Measurements from ENCODE around the gene CAPZB.

Gene CAPZB

GRCh38 chr1:19311931-19312781 lies 173.2 kb downstream of the CAPZB start, which contains the start of the genes AKR7A2 and SLC66A1:
TSS of gene AKR7A2 (minus strand) at chr1:19312144. CDS start at chr1:19312124, 20 bp downstream.
TSS of gene SLC66A1 (plus strand) at chr1:19312326. CDS start at chr1:19317678, 5,352 bp downstream.
- H2AFZ ChIP-seq (ENCODE audit: low read length) = peak within 1 kb of the TSS; percentile 95

GRCh38 chr1:19311503-19311930 lies 173.8 kb downstream of the CAPZB start:
- DNase-seq = no peak
- H3K4me3 ChIP-seq (ENCODE audit: low read length) = peak overlapping the region; percentile 94
- no peaks in the 10 kb centered on the region for H3F3A ChIP-seq (ENCODE audit: insufficient read depth, low read length)
- peak overlapping the region; percentile 98 for H3K4me2 ChIP-seq (ENCODE audit: low read depth, low read length)
- no peaks in the 10 kb centered on the region for H4K20me1 ChIP-seq (ENCODE audit: insufficient read depth, low read length)
- peak overlapping the region; percentile 89 for H3K9ac ChIP-seq (ENCODE audit: low read length)
- H3K9me2 ChIP-seq (replicated peaks; ENCODE audit: insufficient read depth, low read length) = no peaks in the 10 kb centered on the region
- H3K79me2 ChIP-seq (ENCODE audit: low read length) = peaks cover 16% of the 10 kb centered on the region
- H3K27ac ChIP-seq (ENCODE audit: low read length) = no peak overlapping the region
- no peaks in the 10 kb centered on the region for H3K9me3 ChIP-seq (replicated peaks; ENCODE audit: insufficient read depth, low read length)
- peaks cover 15% of the 10 kb centered on the region; the same call in 1 of the 2 replicates for H3K4me1 ChIP-seq (ENCODE audit: low read length)
- H2AFZ ChIP-seq (ENCODE audit: low read length) = peak overlapping the region; percentile 86
- H3K36me3 ChIP-seq (replicated peaks; ENCODE audit: insufficient read depth, low read length) = no peaks in the 10 kb centered on the region
- no peaks in the 10 kb centered on the region for H3K27me3 ChIP-seq (replicated peaks; ENCODE audit: insufficient read depth, low read length)
- no peak for TF ChIP-seq EZH2phosphoT487 (IDR thresholded peaks at IDR 0.05; ENCODE audit: low read length)
- no peak for TF ChIP-seq CTCF (IDR thresholded peaks at IDR 0.05; ENCODE audit: low read length)
- no peak for TF ChIP-seq EZH2 (optimal IDR thresholded peaks at IDR 0.05; ENCODE audit: low read depth, low read length)

More at GRCh38 chr1:19311931-19312781, 173.2 kb downstream of the CAPZB start, which contains the start of the genes AKR7A2 and SLC66A1:
- H3K9me3 ChIP-seq (replicated peaks; ENCODE audit: insufficient read depth, low read length) = no peaks in the 10 kb centered on the region
- peak within 1 kb of the TSS; percentile 94 for H3K9ac ChIP-seq (ENCODE audit: low read length)
- no peak within 1 kb of the TSS for H3K27ac ChIP-seq (ENCODE audit: low read length)
- H4K20me1 ChIP-seq (ENCODE audit: insufficient read depth, low read length) = no peaks in the 10 kb centered on the region
- no peaks in the 10 kb centered on the region for H3F3A ChIP-seq (ENCODE audit: insufficient read depth, low read length)
- TF ChIP-seq CTCF (IDR thresholded peaks at IDR 0.05; ENCODE audit: low read length) = no peak
- no peak for TF ChIP-seq EZH2phosphoT487 (IDR thresholded peaks at IDR 0.05; ENCODE audit: low read length)
- no peak for TF ChIP-seq EZH2 (optimal IDR thresholded peaks at IDR 0.05; ENCODE audit: low read depth, low read length)
- DNase-seq = peak; percentile 95
- H3K27me3 ChIP-seq (replicated peaks; ENCODE audit: insufficient read depth, low read length) = no peaks in the 10 kb centered on the region
- peaks cover 15% of the 10 kb centered on the region; the same call in 1 of the 2 replicates for H3K4me1 ChIP-seq (ENCODE audit: low read length)
- no peaks in the 10 kb centered on the region for H3K36me3 ChIP-seq (replicated peaks; ENCODE audit: insufficient read depth, low read length)
- peak within 1 kb of the TSS; percentile 97 for H3K4me3 ChIP-seq (ENCODE audit: low read length)
- H3K4me2 ChIP-seq (ENCODE audit: low read depth, low read length) = peak within 1 kb of the TSS; percentile 98
- peaks cover 16% of the 10 kb centered on the region for H3K79me2 ChIP-seq (ENCODE audit: low read length)
- no peaks in the 10 kb centered on the region for H3K9me2 ChIP-seq (replicated peaks; ENCODE audit: insufficient read depth, low read length)

GRCh38 chr1:19310720-19311502 lies 174.4 kb downstream of the CAPZB start:
- no peaks in the 10 kb centered on the region for H3K9me2 ChIP-seq (replicated peaks; ENCODE audit: insufficient read depth, low read length)
- H3K27ac ChIP-seq (ENCODE audit: low read length) = no peak overlapping the region
- peaks cover 15% of the 10 kb centered on the region; the same call in 1 of the 2 replicates for H3K4me1 ChIP-seq (ENCODE audit: low read length)
- no peaks in the 10 kb centered on the region for H3F3A ChIP-seq (ENCODE audit: insufficient read depth, low read length)
- H3K36me3 ChIP-seq (replicated peaks; ENCODE audit: insufficient read depth, low read length) = no peaks in the 10 kb centered on the region; the same call in 1 of the 2 replicates
- H3K9ac ChIP-seq (ENCODE audit: low read length) = peak overlapping the region; percentile 89
- H4K20me1 ChIP-seq (ENCODE audit: insufficient read depth, low read length) = no peaks in the 10 kb centered on the region
- peak overlapping the region; percentile 86 for H2AFZ ChIP-seq (ENCODE audit: low read length)
- no peaks in the 10 kb centered on the region for H3K27me3 ChIP-seq (replicated peaks; ENCODE audit: insufficient read depth, low read length)
- TF ChIP-seq EZH2 (optimal IDR thresholded peaks at IDR 0.05; ENCODE audit: low read depth, low read length) = no peak
- TF ChIP-seq EZH2phosphoT487 (IDR thresholded peaks at IDR 0.05; ENCODE audit: low read length) = no peak
- TF ChIP-seq CTCF (IDR thresholded peaks at IDR 0.05; ENCODE audit: low read length) = no peak
- H3K4me2 ChIP-seq (ENCODE audit: low read depth, low read length) = peak overlapping the region; percentile 98
- H3K9me3 ChIP-seq (replicated peaks; ENCODE audit: insufficient read depth, low read length) = no peaks in the 10 kb centered on the region
- H3K4me3 ChIP-seq (ENCODE audit: low read length) = peak overlapping the region; percentile 94
- peaks cover 16% of the 10 kb centered on the region for H3K79me2 ChIP-seq (ENCODE audit: low read length)
- no peak for DNase-seq
